SK-N-SH treated with all-trans-retinoic acid at 6 μM for 48 hours (cell line): ENCODE measurements around the gene FATE1.

ENCODE experiments used
- PATZ1 ChIP-seq: fragments of 250-450 bp; sonication (Bioruptor Pico); IDR thresholded peaks from 2 replicates; pipeline ENCODE4 v1.8.0; 2020; ENCODE audit warnings: mild to moderate bottlenecking, moderate library complexity, borderline replicate concordance
- ZFP3 ChIP-seq: fragments of 250-450 bp; sonication (Bioruptor Pico); IDR thresholded peaks from 2 replicates; pipeline ENCODE4 v1.5.0; 2020; ENCODE audit warnings: mild to moderate bottlenecking, moderate library complexity

DNA sequence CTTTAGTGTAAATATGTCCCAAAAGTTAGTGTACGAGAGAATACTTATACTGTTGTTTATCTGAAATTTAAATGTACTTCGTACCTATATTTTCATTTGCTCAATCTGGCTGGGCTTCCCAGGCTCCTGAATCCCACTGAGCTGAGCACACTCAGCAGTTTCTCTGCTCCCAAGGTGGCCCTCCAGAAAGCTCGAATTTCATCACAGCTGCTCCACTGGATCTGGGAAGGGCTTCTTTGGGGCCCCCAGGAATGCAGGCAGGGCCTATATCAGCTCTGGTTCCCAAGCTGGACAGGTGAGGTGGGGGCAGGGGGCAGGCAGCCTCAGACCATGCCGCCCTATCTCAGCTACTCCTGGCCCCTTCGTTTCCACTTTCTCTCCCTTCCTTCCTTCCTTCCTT, 1.5 kb upstream of the FATE1 start:
- TF ChIP-seq PATZ1 (CRISPR knock-in tag) (no peak), ZFP3 (CRISPR knock-in tag) (no peak)
